AG20443 (cell line): ENCODE results near the gene LLGL2.
"Not testable (repeated sequence)": the region's sequence is repeated elsewhere in the genome, so short reads cannot be mapped to it uniquely, and the experiment has no call there.

Experiments
- DNase-seq: peaks from one replicate; pipeline ENCODE4 v3.0.0; 2012; ENCODE audit warnings: low spot score, mixed read lengths

LLGL2 gene

GRCh38 chr17:75507733-75508719 is 17.5 kb upstream of the LLGL2 start:
- no peak for DNase-seq

DNA sequence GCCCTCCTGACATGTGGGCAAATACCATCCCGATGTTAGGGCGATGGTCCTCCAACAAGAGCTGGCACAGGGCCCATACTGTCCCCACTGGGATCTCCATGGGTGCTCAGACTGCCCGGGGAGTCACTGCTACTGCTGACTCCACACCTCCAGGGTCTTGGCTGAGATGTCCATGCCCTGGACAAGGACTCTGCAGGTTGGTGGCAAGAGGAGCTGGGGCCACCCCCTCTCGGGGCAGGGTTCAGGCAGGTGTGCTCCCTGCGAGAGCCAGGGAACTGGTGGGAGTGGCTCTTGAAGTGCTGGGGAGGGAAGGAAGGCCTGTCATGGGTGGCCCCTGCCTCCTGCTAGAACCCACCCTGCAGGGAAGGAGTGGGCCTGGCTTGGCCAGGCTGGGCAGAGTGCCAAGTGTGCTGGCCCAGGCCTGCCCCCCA is 16.6 kb upstream of the LLGL2 start:
- no peak for DNase-seq

- DNase-seq, result no peak
Measured at GRCh38 chr17:75509528-75510258, 15.8 kb upstream of the LLGL2 start.

DNA sequence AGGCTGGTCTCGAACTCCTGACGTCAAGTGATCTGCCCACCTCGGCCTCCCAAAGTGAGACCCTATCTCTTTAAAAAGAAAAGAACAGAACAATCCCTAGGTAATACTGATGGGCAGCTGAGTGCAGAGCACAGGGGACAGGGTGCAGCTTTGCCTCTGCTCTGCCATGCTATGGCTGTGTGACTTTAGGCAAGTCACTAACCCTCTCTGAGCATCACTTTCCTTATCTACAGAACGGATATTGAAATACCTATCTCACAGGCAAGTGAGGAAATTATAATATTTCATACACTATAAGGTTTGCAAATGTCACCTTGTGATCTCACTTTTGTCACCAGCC is 14.3 kb upstream of the LLGL2 start:
- DNase-seq, result no peak

- no peak for DNase-seq
Measured at GRCh38 chr17:75511610-75512575, 13.6 kb upstream of the LLGL2 start.

- no peak for DNase-seq
Measured at GRCh38 chr17:75512926-75513640, 12.4 kb upstream of the LLGL2 start.

DNA sequence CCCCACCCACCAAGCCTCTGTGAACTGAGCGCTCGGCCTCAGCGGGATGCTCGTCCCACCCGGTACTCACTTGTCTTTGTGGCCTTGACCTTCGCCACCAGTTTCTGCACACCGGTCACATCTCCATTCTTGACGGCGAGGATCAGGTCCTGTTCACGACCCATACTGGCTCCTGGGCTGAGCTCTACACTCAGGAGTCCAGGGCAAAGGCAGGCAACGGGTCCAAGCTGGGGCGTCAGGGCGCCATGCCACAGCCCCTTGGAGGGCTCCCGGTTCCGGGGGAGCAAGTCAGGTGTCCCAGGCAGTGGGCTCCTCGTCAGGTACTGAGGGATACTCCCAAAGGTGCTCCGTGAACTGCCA is 11.9 kb upstream of the LLGL2 start:
- DNase-seq, result no peak

DNA sequence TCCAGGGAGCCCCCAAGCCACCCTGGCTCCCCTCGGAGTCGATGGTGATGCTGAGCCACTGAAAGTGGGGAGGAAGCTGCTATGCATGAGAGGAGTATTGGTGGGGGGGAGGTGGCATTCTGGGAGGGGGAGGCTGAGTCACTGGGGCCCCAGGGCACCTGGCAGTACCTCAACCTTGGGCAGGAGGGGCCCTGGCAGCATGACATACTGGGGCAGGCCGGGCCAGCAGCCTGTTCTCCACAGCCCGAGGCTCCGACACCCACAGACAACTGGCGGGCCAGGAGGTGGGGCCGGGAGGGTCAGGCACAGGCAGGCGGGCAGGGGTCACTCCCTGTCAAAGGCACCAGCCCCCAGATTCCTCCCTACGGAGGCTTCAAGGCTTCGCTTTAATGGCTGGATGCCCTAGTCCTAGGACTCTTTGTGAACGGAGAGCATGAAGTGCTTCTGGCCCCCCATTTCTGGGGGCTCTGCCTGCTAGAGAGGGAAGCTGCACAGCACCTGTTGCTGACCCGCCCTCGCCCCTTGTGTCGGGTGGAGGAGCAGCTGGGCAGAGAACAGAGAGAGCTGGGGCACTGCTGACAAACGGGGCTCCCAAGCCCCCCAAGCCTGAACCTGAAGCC is 11.1 kb upstream of the LLGL2 start:
- DNase-seq, result no peak

GRCh38 chr17:75514919-75515495 is 10.5 kb upstream of the LLGL2 start:
- no peak for DNase-seq

DNA sequence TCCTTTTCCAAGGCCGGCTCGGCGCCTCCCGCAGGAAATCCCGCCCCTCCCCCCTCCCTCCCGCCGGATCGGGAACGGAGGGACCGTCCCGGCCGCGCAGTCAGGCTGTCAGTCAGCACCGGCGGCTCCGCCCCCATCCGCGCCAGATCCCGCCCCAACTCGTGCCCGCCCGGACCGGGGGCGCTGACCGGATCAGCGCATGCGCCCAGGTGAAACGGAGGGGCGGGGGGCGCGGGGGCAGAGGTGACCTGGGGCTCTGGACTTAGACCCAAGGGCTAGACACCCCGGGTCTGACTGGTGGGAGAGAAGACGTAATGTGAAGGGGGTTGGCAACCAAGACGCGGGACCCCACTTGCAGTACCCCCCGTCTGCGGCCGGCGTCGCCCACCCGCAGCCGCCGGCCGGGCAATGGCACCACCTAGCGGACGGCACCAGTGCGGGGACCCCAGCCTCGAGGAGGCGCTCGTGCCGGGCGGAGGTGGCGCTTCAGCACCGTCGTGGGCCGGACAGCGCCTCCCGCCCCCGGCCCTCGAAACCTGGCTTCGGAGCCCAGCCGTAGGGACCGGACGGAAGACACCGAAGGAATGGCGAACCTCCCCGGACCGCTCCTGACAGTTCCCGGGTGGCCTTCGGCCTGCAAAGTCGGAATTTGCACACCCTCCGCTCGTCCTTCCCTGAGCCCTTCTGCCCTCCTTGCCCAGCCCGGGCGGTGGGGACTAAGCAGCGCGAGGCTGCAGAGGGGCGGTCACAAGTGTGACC is 9.8 kb upstream of the LLGL2 start, which contains the start of gene CASKIN2:
Gene CASKIN2 (minus strand): TSS at position 42 of the 759 bp plus-strand sequence. CDS start 1,733 bp downstream, outside the sequence.
- peak; percentile 99 for DNase-seq

DNA sequence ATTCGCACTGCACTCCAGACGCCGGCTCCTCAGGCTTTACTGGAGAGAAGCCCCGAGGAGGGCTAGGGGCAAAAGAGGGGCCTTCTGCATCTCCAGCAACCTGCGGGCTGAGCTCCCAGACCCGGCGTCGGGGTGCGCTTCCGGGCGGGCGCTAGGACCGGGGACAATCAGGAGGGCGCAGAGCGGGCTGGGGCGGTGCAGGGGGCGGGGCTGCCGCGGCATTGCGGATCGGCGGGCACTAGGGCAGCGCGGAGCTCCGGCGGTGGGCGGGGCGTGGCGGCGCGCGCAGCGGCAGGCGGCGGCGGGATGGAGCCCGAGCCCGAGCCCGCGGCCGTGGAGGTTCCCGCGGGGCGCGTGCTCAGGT is 9.3 kb upstream of the LLGL2 start, which contains the start of gene TSEN54:
Gene TSEN54 (plus strand): TSS at position 274 of the 364 bp plus-strand sequence. CDS start 33 bp downstream, at position 307.
- DNase-seq, result peak; percentile 99

DNA sequence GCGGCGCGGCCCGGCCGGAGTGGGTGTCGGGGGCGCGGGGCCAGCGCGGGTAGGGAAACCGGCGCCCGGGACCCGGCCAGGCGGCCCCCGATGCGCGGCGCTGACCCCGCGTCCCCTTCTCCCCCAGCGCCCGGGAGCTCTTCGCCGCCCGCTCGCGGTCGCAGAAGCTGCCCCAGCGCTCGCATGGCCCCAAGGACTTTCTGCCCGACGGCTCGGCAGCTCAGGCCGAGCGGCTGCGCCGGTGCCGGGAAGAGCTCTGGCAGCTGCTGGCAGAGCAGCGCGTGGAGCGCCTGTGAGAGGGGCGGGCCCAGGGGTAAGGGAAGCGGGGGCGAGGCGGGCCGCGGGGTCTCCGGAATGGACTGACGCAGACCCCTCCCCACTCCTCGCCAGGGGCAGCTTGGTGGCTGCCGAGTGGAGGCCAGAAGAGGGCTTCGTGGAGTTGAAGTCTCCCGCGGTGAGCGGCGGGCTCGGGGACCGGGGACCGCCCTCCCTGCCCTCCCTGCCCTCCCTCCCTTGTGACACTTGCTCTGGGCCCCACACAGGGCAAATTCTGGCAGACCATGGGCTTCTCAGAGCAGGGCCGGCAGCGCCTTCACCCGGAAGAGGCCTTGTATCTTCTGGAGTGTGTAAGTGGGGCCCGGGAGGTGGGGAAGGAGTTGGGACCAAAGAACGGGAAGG is 8.7 kb upstream of the LLGL2 start:
- no peak for DNase-seq

DNA sequence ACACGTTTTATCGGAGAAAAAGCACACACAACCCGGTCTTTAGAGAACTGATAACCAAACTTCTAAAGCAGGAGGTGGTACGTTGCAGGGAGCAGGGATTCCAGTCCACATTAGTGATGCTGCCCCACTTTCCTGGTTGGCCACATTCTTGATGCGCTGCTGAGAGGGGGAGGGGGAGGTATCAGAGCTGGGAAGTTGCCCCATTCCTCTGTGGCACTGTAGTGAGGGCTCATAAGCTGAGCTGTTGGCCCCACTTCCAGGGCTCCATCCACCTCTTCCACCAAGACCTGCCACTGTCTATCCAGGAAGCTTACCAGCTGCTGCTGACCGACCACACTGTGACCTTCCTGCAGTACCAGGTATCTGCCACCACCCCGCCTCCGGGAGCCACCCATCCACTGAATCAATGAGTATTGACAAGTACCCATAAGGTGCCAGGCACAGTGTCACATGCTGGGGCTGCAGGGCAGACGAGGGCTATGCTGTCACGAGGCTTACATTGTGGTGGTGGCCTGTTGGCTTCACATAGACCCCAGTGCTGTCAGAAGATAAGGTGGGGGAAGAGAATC is 8.1 kb upstream of the LLGL2 start:
- no peak for DNase-seq

- DNase-seq, result no peak
Measured at GRCh38 chr17:75518201-75518600, 7.3 kb upstream of the LLGL2 start.

DNA sequence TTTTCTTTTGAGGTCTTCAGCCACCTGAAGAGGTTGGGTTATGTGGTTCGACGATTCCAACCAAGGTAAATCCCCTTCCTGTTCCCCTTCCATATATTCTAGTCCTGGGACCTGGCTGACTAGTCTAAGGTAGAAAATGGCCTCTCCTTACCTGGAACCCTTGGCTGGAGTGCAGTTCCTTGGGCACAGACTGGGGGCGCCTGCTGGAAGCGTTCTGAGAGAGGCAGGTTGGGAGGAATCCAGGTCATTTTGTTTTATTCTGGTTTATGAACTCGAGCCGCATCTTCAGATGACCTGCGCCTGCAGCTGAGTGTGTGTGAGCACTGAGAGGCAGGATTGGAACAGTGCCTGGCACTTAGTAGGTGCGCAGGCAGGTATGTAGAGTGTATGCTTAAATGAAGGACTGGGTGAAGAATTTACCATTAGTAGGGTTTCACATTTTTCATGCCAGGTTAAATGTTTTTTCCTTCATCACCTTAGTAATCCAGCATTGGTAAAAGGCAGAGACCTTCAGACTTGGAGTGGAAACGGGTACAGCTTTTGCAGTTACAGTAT is 6.4 kb upstream of the LLGL2 start:
- no peak for DNase-seq

GRCh38 chr17:75520413-75520812 is 5.1 kb upstream of the LLGL2 start:
- DNase-seq, result not testable (repeated sequence)

DNA sequence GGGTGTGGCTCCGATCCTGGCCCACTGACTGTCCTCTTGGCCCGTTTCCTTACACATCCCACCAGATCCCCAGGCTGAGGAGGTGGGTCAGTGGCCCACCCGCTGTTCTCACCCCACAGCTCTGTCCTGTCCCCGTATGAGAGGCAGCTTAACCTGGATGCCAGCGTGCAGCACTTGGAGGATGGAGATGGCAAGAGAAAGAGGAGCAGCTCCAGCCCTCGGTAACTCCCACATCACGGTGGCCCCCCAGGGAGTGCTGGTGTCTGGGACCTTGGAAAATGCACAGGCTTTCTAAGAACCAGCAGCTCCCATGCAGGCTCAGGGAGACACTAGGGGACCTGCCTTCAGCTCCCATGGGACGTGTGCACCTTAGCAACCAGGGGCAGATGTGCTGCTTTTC is 4.2 kb upstream of the LLGL2 start:
- no peak for DNase-seq
